Central memory CD8-positive, alpha-beta T cell (primary cell): ENCODE results near the gene SYCE1.
"Not testable (repeated sequence)": the region's sequence is repeated elsewhere in the genome, so short reads cannot be mapped to it uniquely, and the experiment has no call there.

Source experiments
- ATAC-seq: fragments of 150-1000 bp; cut with Tn5 transposase; replicated peaks from 2 replicates; pipeline ENCODE4 v1.10.0; 2022; ENCODE audit warnings: mild to moderate bottlenecking, moderate FRiP score, moderate number of reproducible peaks; ENCODE audit not compliant: poor library complexity, severe bottlenecking; ENCODE audit errors: extremely low read depth
- DNase-seq, 2 donors: peaks; one replicate each; pipeline ENCODE4 v3.0.0; 2021; ENCODE audit warnings: low spot score in 2 of 2
- H3K27ac Mint-ChIP-seq: one replicate; pipeline ENCODE4 v1.8.0; 2022; ENCODE audit warnings: low read depth, mild to moderate bottlenecking, moderate library complexity, mixed read lengths
- H3K27me3 Mint-ChIP-seq: one replicate; pipeline ENCODE4 v1.8.0; 2022; ENCODE audit warnings: mixed read lengths
- H3K36me3 Mint-ChIP-seq: one replicate; pipeline ENCODE4 v1.8.0; 2022; ENCODE audit warnings: mild to moderate bottlenecking, moderate library complexity, mixed read lengths; ENCODE audit not compliant: insufficient read depth
- H3K4me1 Mint-ChIP-seq: one replicate; pipeline ENCODE4 v1.8.0; 2022; ENCODE audit warnings: mixed read lengths
- H3K4me3 Mint-ChIP-seq: one replicate; pipeline ENCODE4 v1.8.0; 2022; ENCODE audit warnings: mild to moderate bottlenecking, moderate library complexity, mixed read lengths
- H3K9me3 Mint-ChIP-seq: one replicate; pipeline ENCODE4 v1.8.0; 2022; ENCODE audit warnings: mixed read lengths

SYCE1 gene

DNA sequence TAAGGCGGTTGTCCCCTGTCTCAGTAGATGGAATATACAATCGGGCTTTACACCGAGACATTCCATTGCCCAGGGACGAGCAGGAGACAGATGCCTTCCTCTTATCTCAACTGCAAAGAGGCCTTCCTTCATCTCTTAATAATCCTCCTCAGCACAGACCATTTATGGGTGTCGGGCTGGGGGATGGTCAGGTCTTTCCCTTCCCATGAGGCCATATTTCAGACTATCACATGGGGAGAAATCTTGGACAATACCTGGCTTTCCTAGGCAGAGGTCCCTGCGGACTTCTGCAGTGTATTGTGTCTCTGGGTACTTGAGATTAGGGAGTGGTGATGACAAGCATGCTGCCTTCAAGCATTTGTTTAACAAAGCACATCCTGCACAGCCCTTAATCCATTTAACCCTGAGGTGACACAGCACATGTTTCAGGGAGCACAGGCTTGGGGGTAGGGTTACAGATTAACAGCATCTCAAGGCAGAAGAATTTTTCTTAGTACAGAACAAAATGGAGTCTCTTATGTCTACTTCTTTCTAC, 23.9 kb downstream of the SYCE1 start:
- Mint-ChIP-seq H3K27me3 (peaks cover 55% of the 10 kb centered on the region), H3K4me1 (peaks cover 10% of the 10 kb centered on the region)
- not testable (repeated sequence) for H3K9me3 Mint-ChIP-seq, H3K27ac Mint-ChIP-seq, H3K36me3 Mint-ChIP-seq, ATAC-seq, H3K4me3 Mint-ChIP-seq, DNase-seq

DNA sequence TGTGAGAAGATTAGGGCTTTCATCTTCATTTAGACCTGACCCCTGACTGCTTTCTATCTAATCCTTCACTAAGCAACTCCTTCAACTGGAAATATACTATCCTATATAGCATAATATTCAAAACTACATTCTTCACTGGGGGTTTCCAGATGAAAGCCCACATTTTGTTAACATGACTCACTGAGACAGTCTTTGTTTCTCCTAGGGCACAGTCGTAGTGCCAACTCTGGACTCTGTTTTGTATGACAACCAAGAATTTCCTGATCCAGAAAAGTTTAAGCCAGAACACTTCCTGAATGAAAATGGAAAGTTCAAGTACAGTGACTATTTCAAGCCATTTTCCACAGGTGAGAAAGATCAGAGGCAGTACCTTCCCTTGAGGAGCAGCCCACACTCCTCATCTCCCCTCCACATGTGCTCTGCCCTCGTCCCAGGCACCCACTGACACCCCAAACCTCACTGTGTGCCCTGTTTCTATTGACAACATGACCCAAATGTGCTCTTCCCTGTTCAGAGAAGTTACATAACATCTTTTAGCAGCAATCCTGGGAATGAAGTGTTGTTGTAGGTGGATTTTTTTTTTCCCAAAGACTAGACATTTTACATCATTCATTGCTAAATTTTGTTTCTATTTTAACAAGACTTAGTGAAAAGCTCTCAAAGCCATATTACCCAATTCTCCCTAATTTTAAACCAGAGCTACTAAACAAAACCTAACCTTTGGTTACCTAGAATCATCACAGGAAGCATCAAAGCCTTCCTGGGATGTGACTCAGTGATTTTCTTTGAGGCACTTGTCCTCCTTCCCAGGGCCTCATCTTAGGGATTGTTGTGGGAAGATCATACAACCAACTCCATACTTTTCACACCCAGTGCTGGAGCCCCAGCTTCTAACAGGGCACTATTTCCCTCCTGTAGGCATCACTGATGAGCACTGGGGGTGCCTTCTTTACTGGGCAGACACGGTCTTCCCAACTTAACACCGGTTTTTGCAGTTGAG, 27.5 kb downstream of the SYCE1 start:
- Mint-ChIP-seq H3K27ac (no peak overlapping the region), H3K36me3 (no peaks in the 10 kb centered on the region), H3K9me3 (no peaks in the 10 kb centered on the region), H3K4me3 (no peak overlapping the region), H3K4me1 (no peaks in the 10 kb centered on the region), H3K27me3 (peaks cover 34% of the 10 kb centered on the region)
- DNase-seq (no peak), ATAC-seq (no peak)

DNA sequence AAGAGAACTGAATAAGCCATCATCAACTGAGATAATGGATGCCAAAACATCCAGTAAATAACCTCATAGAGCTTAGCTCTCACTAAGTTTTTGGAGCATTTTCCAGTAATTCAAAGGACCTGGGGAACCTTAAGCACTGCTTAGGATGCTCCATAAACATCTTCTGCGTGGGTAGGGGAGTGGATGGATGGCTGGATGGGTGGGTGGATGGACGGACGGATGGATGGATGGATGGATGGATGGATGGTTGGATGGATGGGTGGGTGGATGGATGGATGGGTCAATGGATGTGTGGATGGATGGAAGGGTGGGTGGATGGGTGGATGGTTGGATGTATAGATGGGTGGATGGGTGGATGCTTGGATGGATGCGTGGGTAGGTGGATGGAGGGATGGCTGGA, 29.2 kb downstream of the SYCE1 start:
- no peak overlapping the region for H3K27ac Mint-ChIP-seq
- no peak for ATAC-seq

GRCh38 chr10:133534417-133534816, 31.0 kb downstream of the SYCE1 start:
- Mint-ChIP-seq H3K27me3 (peaks cover 62% of the 10 kb centered on the region), H3K4me3 (no peak overlapping the region), H3K27ac (no peak overlapping the region), H3K36me3 (peaks cover 3% of the 10 kb centered on the region), H3K4me1 (peaks cover 14% of the 10 kb centered on the region), H3K9me3 (no peaks in the 10 kb centered on the region)
- ATAC-seq (no peak), DNase-seq (no peak)

More for the DNA sequence above, 29.2 kb downstream of the SYCE1 start:
- Mint-ChIP-seq H3K36me3 (no peaks in the 10 kb centered on the region), H3K4me1 (no peaks in the 10 kb centered on the region), H3K9me3 (no peaks in the 10 kb centered on the region), H3K27me3 (peaks cover 44% of the 10 kb centered on the region), H3K4me3 (no peak overlapping the region)
- DNase-seq, result no peak

DNA sequence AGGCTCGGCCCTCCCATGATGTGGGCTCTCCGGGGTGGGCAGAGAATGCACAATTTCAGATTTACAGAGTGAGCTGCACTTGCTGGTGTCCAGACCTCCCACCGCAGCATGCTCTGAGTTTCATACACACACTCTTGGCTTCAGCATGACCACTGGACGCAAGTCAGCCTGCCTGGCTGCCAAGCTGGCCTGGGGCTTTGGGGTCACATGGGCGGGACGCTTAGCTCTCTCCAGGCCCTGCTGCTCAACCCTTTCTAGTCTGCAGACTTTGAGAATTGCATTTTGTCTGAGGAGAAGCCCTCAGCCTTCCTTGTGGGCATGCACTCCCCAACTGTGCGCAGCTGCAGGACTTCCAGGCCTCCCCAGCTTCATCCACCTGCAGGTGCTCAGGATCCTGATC, 32.5 kb downstream of the SYCE1 start:
- Mint-ChIP-seq H3K9me3 (no peaks in the 10 kb centered on the region), H3K27ac (no peak overlapping the region), H3K36me3 (peaks cover 3% of the 10 kb centered on the region), H3K4me1 (peaks cover 21% of the 10 kb centered on the region), H3K27me3 (peaks cover 64% of the 10 kb centered on the region), H3K4me3 (no peak overlapping the region)
- ATAC-seq, result no peak
- no peak for DNase-seq

DNA sequence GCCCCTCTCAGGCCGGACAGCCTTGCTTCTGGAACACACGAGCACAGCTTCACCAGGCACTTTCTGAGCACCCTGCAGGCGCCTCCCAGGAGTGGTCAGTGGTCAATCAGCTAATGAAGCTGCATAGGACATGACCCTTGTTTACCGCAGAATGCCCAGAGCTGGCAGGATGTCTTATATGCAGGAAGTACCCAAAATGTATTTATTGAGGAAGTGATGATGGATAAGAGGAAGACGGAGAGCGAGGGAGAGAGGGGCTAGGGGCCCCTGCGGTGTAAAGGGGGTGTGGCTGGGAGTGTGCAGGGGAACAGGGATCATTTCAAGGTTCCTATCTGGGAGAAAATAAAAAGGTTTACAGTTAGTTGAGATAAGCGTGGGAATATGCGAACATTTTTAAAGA, 34.9 kb downstream of the SYCE1 start:
- Mint-ChIP-seq H3K4me1 (peaks cover 21% of the 10 kb centered on the region), H3K9me3 (no peaks in the 10 kb centered on the region), H3K27ac (no peak overlapping the region), H3K27me3 (peaks cover 77% of the 10 kb centered on the region), H3K36me3 (peaks cover 3% of the 10 kb centered on the region), H3K4me3 (no peak overlapping the region)
- DNase-seq (no peak), ATAC-seq (no peak)

GRCh38 chr10:133529576-133529946, 35.8 kb downstream of the SYCE1 start:
- H3K4me1 Mint-ChIP-seq, result peaks cover 21% of the 10 kb centered on the region
- ATAC-seq (peak; percentile 3), DNase-seq (no peak)
- H3K27me3 Mint-ChIP-seq, result peaks cover 78% of the 10 kb centered on the region
- H3K9me3 Mint-ChIP-seq, result no peaks in the 10 kb centered on the region
- peak overlapping the region; percentile 74 for H3K4me3 Mint-ChIP-seq
- peaks cover 3% of the 10 kb centered on the region for H3K36me3 Mint-ChIP-seq
- H3K27ac Mint-ChIP-seq, result no peak overlapping the region

GRCh38 chr10:133528845-133529575, 36.4 kb downstream of the SYCE1 start:
- Mint-ChIP-seq H3K27ac (no peak overlapping the region), H3K4me3 (peak overlapping the region; percentile 74), H3K4me1 (peaks cover 21% of the 10 kb centered on the region), H3K9me3 (no peaks in the 10 kb centered on the region), H3K27me3 (peaks cover 77% of the 10 kb centered on the region), H3K36me3 (peaks cover 3% of the 10 kb centered on the region)
- ATAC-seq (no peak), DNase-seq (no peak)

DNA sequence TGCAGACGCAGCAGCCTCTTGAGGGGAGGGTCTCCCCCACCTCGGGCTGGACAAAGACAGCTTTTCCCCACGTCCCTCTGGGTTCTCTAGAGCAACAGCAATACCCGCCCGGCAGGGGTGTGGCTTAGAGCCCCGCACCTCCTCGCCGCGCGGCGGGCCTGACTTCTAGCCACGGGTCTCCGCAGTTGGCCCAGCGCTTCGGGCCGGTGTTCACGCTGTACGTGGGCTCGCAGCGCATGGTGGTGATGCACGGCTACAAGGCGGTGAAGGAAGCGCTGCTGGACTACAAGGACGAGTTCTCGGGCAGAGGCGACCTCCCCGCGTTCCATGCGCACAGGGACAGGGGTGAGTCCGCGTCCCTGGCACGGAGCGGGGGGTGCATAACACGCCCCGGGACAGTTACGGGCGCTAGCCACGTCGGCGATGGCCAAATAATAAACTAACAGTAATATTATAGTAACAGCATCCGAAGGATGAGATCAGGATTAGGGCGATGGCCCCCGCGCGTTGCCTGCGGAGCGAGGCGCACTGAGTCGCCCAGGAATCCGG, 37.0 kb downstream of the SYCE1 start:
- DNase-seq, result no peak
- Mint-ChIP-seq H3K4me3 (peak overlapping the region; percentile 20), H3K9me3 (peaks cover 3% of the 10 kb centered on the region), H3K27ac (no peak overlapping the region), H3K27me3 (peaks cover 74% of the 10 kb centered on the region), H3K4me1 (peaks cover 21% of the 10 kb centered on the region), H3K36me3 (peaks cover 3% of the 10 kb centered on the region)
- no peak for ATAC-seq

DNA sequence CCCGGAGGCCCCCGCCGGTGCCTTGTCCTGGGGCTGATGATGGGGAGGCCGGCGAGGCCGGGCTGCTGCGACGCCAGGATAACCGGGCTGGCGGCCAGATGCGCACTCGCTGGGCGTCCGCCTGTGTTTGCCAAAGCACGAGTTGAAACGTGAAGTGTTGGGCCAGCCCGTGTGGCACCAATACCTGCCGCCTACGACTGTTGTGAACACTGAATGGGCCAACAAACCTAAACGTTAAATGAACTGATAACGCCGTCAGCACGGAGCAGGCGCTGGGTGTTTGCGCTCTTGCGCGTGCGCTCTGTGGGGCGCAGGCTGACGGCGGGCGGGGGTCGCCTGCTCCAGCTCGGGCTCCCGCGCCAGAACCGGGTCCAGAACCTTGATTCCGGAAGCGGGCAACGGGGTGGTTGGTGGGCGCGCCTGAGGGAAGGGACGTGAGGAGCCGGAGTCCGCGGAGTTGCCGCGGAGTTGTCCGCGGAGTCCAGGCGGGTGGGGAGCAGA, 37.6 kb downstream of the SYCE1 start:
- no peak for DNase-seq

GRCh38 chr10:133526957-133527588, 38.3 kb downstream of the SYCE1 start, which contains the start of gene CYP2E1:
CYP2E1 (plus strand) TSS chr10:133527363; CDS start chr10:133527396, 33 bp downstream.
- Mint-ChIP-seq H3K4me1 (peaks cover 21% of the 10 kb centered on the region), H3K27me3 (peaks cover 67% of the 10 kb centered on the region), H3K4me3 (peak within 1 kb of the TSS; percentile 20), H3K9me3 (peaks cover 8% of the 10 kb centered on the region), H3K27ac (no peak within 1 kb of the TSS), H3K36me3 (peaks cover 3% of the 10 kb centered on the region)
- no peak for ATAC-seq
- no peak for DNase-seq

More for the DNA sequence above, 37.6 kb downstream of the SYCE1 start:
- Mint-ChIP-seq H3K36me3 (peaks cover 3% of the 10 kb centered on the region), H3K27ac (no peak overlapping the region), H3K27me3 (peaks cover 74% of the 10 kb centered on the region), H3K4me3 (peak overlapping the region; percentile 20), H3K4me1 (peaks cover 21% of the 10 kb centered on the region), H3K9me3 (peaks cover 8% of the 10 kb centered on the region)
- ATAC-seq, result no peak

- ATAC-seq, result no peak
- Mint-ChIP-seq H3K4me3 (no peak overlapping the region), H3K36me3 (peaks cover 1% of the 10 kb centered on the region), H3K27ac (no peak overlapping the region), H3K4me1 (peaks cover 16% of the 10 kb centered on the region), H3K9me3 (peaks cover 8% of the 10 kb centered on the region), H3K27me3 (peaks cover 51% of the 10 kb centered on the region)
- no peak for DNase-seq
Observed at GRCh38 chr10:133525444-133525843, 39.9 kb downstream of the SYCE1 start.
